ENCODE results near the gene SLAIN2. TPM values are rescaled to one million over a fixed set of nuclear protein-coding genes. Genes with fewer than 3 reads are reported as not detected.
"Not testable (repeated sequence)": the region's sequence is repeated elsewhere in the genome, so short reads cannot be mapped to it uniquely, and the experiment has no call there.

SLAIN2 gene
- 10 to 100 TPM; 59.1 to 72.5 (median 65.4) TPM for polyA plus RNA-seq (ENCODE audit: insufficient read length in 4 of 4)

DNA sequence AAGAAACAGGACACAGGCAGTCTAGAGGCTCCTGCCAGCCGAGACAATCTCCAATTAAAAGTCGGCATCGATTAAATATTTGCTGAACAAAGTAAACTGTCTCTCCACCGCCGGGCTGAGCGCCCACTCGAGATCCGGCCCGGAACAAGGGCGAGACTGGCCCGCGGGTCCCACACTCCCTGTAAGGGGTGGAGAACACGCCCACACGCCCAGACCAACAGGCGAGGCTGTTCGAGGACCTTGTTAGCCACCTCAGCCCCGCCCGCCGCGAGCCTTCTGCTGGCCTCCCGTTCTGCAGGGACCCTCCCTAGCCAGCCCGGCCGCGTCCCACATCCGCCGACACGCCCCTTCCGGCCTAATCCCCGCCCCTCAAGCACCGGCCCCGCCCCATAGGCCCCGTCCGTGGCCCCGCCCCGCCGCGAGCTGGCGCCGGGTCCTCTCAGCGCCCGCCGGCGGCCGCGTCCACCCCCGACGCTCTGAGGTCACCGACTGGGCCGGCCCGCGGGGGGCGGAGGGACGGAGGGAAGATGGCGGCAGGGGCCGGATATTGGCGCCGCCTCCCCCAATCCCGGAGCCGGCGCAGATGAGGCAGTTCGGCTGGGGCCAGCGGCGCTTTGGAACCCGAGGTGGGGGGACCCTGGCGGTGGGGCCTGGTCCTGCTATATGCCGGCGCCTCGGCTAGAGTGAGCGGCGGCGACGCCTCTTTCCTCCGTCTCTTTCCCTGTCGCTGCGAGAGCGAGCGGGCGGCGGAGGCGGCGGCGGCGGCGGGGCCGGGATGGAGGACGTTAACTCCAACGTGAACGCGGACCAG lies at the start of gene SLAIN2:
Gene SLAIN2, plus strand, starts transcription at position 565 of the 811 bp plus-strand sequence. Its CDS starts 211 bp downstream, at position 776.
- DNase-seq (ENCODE audit: low read depth in 4 of 4, low spot score in 3 of 4): peak; percentile 89 to 93 (median 92)

- DNase-seq (ENCODE audit: low read depth in 4 of 4, low spot score in 3 of 4): not testable (repeated sequence)
These were observed 49.0 kb upstream of the SLAIN2 start for GRCh38 chr4:48292218-48292790.

GRCh38 chr4:48295116-48295515 lies 46.2 kb upstream of the SLAIN2 start:
- DNase-seq (ENCODE audit: low read depth in 4 of 4, low spot score in 3 of 4): no peak

- no peak for DNase-seq (ENCODE audit: low read depth in 4 of 4, low spot score in 3 of 4)
These were observed 45.0 kb upstream of the SLAIN2 start for GRCh38 chr4:48296365-48296764.

- DNase-seq (ENCODE audit: low read depth in 4 of 4, low spot score in 3 of 4): no peak
These were observed 44.0 kb upstream of the SLAIN2 start for GRCh38 chr4:48297256-48297846.

DNA sequence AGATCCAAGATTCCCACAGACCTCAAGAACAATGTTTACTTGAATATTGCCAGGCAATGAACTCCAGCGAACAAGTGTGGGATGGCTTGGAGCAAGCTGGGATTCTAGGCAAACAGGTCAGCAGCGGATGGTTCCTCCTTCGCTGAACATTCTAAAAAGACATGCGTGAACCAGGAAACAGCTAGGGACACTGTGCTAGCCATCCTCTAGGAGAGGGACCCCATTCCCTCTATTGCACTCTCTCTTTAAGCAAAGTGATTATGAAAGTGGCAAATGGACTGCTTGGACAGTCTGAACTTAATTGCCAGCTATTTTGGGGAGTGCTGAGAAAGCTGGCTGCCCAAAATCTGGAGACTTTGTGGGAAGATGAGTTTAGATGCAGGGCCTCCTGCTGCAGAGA lies 41.8 kb upstream of the SLAIN2 start:
- no peak for DNase-seq (ENCODE audit: low read depth in 4 of 4, low spot score in 3 of 4)

- DNase-seq (ENCODE audit: low read depth in 4 of 4, low spot score in 3 of 4): no peak
These were observed 41.3 kb upstream of the SLAIN2 start for GRCh38 chr4:48300004-48300403.

GRCh38 chr4:48305508-48305907 lies 35.8 kb upstream of the SLAIN2 start:
- DNase-seq (ENCODE audit: low read depth in 4 of 4, low spot score in 3 of 4): no peak

DNA sequence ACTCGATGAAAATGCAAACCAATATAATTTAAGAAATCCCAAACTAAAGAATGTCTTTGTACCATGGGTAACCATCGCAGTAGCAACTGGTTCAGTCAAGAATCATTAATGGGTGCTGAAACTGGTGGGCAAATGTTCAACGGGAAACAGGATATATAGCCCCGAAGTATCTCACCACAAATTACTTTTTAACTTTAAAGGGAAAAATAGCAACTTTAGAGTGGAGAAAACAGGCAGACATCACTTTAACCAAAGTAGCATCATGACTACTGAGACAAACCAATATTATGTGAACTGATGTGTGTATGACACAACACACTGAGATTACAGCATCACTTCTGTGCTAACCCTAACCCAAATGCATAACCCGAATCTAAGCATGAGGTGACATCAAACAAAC lies 33.8 kb upstream of the SLAIN2 start:
- DNase-seq (ENCODE audit: low read depth in 4 of 4, low spot score in 3 of 4): no peak

DNA sequence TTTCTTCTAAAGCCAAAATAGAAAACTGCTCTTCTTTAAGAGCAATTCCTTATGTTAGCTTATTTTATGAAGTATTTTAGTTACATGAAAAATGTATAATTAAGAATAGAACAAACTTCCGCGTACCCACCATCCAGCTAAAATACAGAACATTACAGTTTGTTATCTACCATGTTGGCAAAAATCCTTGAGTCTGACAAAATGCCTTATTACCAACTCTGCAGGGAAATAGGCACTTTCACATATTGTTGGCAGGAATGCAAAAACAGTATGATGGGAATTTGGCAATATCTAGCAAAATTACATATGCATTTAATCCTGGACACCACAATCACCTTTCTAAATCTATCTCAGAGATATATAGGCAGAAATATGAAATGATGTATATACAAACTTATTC lies 32.4 kb upstream of the SLAIN2 start:
- no peak for DNase-seq (ENCODE audit: low read depth in 4 of 4, low spot score in 3 of 4)

DNA sequence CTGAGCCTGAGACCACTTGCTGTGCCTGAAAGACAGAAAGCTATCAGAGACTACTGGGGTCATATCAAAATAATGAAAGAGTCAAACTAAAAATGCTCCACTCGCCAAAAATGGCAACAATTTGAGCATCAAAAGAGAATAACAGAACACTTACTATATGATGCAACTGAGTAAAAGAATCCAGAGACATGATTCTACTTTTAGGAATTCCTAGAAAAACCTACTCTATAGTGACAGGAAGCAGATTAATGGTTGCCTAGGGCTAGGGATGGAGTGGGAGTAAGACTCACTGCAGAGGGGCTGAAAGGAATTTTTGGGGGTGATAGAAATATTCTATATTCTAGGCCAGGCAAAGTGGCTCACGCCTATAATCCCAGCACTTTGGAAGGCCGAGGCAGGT lies 29.4 kb upstream of the SLAIN2 start:
- no peak for DNase-seq (ENCODE audit: low read depth in 4 of 4, low spot score in 3 of 4)

GRCh38 chr4:48314746-48315145 lies 26.6 kb upstream of the SLAIN2 start:
- DNase-seq (ENCODE audit: low read depth in 4 of 4, low spot score in 3 of 4): not testable (repeated sequence)

GRCh38 chr4:48315728-48316630 lies 25.4 kb upstream of the SLAIN2 start:
- no peak for DNase-seq (ENCODE audit: low read depth in 4 of 4, low spot score in 3 of 4)

- no peak for DNase-seq (ENCODE audit: low read depth in 4 of 4, low spot score in 3 of 4)
These were observed 20.0 kb upstream of the SLAIN2 start for GRCh38 chr4:48321312-48321711.

DNA sequence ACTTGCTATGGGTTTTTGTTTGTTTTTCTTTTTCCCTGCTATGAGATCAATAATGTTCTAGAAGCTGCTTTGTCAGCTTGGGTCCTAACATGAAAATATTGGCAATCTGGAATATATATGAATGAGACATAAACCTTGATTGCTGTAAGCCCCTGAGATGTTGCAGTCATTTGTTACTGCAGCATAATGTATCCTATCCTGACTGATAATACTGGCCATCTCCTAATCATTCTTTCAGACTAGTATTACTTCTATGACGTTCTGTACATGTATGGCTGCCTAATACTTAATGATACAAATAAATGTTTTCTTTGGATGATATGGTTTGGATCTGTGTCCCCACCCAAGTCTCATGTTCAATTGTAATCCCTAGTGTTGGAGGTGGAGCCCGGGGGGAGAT lies 19.3 kb upstream of the SLAIN2 start:
- DNase-seq (ENCODE audit: low read depth in 4 of 4, low spot score in 3 of 4): no peak

DNA sequence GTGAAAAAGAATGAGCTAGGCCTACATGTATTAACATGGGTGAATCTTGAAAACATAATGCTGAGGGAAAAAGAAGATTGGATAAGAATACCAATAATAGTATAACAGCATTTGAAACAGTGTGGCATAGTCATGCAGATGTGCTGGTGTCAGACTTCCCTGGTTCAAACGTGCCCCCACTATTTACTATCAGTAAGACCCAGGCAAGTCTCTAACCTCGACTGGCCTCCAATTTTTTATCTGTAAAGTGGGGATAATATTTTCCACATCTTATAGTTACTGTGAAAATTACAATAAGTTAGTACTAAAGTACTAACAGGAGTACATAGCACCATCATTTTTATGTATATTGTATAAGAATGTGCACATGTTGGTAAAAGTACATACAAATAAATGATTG lies 17.0 kb upstream of the SLAIN2 start:
- DNase-seq (ENCODE audit: low read depth in 4 of 4, low spot score in 3 of 4): no peak

DNA sequence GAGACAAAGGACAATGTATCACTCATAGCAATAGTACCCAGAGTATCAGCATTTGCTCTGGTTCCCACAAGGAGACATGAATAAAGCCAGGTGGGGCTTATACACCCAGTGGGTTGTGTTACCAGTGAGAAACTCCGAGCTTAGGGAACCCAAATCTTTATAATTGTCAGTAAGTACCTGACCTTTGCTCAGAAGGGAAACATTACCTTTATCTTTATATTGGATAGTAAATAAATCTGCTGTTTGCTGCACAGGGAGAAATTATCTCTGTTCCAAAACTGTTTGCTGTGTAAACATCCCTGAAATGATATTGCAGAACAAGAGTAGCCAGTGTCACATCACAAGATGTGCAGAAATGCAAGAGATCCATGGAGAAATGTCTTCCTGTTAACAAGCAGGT lies 12.1 kb upstream of the SLAIN2 start:
- DNase-seq (ENCODE audit: low read depth in 4 of 4, low spot score in 3 of 4): no peak

- no peak for DNase-seq (ENCODE audit: low read depth in 4 of 4, low spot score in 3 of 4)
These were observed 11.4 kb upstream of the SLAIN2 start for GRCh38 chr4:48329976-48330375.

GRCh38 chr4:48331577-48332330 lies 9.6 kb upstream of the SLAIN2 start:
- no peak for DNase-seq (ENCODE audit: low read depth in 4 of 4, low spot score in 3 of 4)

DNA sequence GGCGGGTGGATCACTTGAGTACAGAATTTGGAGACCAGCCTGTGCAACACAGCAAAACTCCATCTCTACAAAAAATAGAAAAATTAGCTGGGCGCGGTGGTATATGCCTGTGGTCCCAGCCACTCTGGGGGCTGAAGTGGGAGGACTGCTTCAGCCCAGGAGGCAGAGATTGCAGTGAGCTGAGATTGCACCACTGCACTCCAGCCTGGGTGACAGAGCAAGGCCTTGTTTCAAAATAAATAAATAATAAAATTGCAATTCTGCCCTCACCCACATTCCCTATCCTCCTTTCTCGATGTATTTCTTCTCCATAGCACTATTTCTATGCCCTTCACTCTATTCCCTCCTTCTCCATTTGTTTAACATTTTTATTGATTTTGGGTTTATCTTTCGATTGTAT lies 8.7 kb upstream of the SLAIN2 start:
- no peak for DNase-seq (ENCODE audit: low read depth in 4 of 4, low spot score in 3 of 4)
